ENCODE measurements around the gene LOXL4.

LOXL4 gene

GRCh38 chr10:98294270-98294627 is 26.3 kb upstream of the LOXL4 start:
- no peak for FAIRE-seq

- no peak for FAIRE-seq
Measured at GRCh38 chr10:98293550-98294269, 25.7 kb upstream of the LOXL4 start.

- FAIRE-seq, result no peak
Measured at GRCh38 chr10:98292971-98293370, 25.0 kb upstream of the LOXL4 start.

- no peak for FAIRE-seq
Measured at GRCh38 chr10:98289802-98290209, 21.8 kb upstream of the LOXL4 start.

GRCh38 chr10:98287321-98287720 is 19.3 kb upstream of the LOXL4 start:
- FAIRE-seq, result no peak

GRCh38 chr10:98286419-98286818 is 18.4 kb upstream of the LOXL4 start:
- FAIRE-seq, result no peak

GRCh38 chr10:98285416-98285815 is 17.4 kb upstream of the LOXL4 start:
- no peak for FAIRE-seq

GRCh38 chr10:98276311-98276710 is 8.3 kb upstream of the LOXL4 start:
- no peak for FAIRE-seq

GRCh38 chr10:98274562-98274961 is 6.6 kb upstream of the LOXL4 start:
- no peak for FAIRE-seq

GRCh38 chr10:98273057-98273850 is 5.3 kb upstream of the LOXL4 start:
- FAIRE-seq, result no peak

- no peak for FAIRE-seq
Measured at GRCh38 chr10:98272656-98273055, 4.7 kb upstream of the LOXL4 start.

- no peak for FAIRE-seq
Measured at GRCh38 chr10:98272245-98272644, 4.3 kb upstream of the LOXL4 start.

GRCh38 chr10:98270786-98271185 is 2.8 kb upstream of the LOXL4 start:
- FAIRE-seq, result no peak

GRCh38 chr10:98270073-98270740 is 2.2 kb upstream of the LOXL4 start:
- no peak for FAIRE-seq

- no peak for FAIRE-seq
Measured at GRCh38 chr10:98269435-98269912, 1.5 kb upstream of the LOXL4 start.

- FAIRE-seq, result no peak
Measured at GRCh38 chr10:98268694-98269431, 869 bp upstream of the LOXL4 start.

- no peak for FAIRE-seq
Measured at GRCh38 chr10:98267069-98267893, 713 bp downstream of the LOXL4 start.

- no peak for FAIRE-seq
Measured at GRCh38 chr10:98266647-98267046, 1.3 kb downstream of the LOXL4 start.

GRCh38 chr10:98265403-98266378 is 2.3 kb downstream of the LOXL4 start:
- FAIRE-seq, result no peak

- no peak for FAIRE-seq
Measured at GRCh38 chr10:98264378-98265065, 3.5 kb downstream of the LOXL4 start.
